ENCODE measurements around the gene HLA-DOB.

The HLA-DOB gene

DNA sequence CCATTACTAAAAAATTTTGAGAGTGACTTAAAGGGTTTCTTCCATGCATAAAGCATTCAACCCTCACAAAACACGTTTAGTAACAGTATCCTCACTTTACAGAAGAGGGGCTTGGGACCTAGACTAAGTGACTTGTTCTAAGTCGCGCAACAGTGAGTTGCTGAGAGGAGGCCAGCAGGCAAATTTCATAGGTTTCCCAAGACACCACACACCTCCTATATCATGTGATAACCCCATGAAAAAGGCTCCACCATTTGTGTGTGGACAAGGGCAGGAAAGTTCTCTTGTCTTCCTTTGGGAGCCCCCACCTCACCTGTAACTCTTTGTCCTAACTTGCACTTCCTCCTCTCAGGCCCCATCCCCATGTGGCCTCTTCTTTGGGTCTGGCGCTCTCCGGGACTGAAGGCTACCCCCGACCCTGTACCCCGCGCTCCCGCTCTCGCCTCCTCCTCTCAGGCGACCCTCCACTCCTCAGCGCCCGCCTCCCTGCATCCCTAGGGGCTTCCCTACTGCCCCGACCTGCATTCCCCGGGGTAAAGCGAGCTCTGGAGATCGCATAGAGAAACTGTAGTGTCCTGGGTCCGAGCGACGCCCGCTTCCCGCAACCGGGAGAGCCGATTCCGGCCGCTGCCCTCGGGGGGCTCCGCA, 26.7 kb upstream of the HLA-DOB start:
- DNase-seq, result peak; percentile 70

DNA sequence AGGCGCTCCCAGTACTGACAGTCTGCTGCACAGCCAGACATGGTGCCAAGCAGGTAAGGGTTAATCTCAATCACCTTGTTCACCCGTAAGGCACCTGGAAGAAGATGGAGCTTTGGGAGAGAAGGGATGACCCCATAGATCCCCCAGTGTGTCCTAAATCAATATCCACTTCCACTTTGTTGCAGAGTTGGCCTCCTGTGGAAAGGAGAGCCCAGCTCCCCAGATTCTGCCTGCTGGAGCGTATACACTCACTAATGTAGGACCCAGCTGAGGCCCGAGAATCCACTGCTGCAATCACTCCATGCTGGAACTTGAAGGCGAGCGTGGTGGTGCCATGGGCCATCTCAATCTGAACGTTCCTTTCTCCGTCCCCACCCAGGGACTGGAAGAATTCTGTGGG, 25.9 kb upstream of the HLA-DOB start:
- no peak for DNase-seq

DNA sequence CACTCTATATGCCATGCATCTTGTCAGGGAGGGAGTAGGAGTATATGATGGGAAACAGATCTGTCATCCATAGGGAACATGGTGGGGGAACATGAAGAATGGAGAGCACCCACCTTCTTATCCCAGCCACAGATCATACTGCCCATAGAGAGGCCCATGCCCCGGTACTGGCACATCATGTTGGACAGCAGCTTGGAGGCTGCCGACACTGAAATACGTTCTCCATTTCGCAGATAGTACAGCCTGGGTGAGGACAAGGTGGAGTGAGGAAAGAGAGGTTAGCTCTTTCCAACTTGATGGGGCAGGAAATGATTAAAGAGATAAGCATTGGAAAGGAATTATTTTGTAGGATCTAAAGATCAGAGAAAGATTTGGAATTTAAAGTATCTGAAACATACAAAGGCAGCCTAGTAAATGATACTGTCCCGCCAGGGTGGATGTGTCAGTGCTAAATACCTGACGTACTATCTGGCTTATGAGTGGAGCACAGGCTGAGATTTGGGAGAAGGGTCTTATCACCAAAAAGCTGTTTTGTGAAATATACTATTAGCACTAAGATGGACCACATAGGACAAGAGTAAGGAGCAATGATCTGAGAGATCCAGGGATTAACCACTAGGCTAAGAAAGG, 25.3 kb upstream of the HLA-DOB start:
- DNase-seq, result no peak

DNA sequence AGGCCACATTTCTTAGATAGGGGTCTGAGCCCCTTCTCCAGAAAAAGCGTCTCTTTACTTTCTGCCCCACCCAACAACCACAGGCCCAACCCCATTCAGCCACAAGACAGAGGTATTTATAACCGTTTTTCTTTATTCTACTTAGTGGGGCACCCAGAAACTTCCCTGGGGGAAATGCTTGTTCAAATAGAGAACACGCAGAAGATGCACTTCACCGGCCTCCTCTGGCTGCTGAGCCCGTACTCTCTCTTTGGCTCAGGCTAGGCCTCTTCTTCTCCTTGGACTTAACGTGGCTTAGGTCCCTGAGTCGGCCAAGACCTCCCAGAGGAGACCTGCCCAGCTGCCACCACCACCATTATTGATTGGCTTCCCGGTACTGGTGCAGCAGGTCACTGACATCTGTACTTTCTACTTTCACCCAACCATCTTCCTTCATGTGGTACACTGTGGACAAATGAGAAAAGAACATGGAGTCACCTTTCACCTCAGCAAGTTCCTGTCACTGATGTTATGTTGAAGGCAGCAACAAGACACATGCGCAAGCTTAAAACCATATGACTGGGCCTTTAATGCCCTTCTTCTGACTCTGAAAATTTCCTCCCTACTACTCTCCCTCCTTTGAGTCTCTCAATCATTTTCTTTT, 23.9 kb upstream of the HLA-DOB start:
- no peak for DNase-seq

DNA sequence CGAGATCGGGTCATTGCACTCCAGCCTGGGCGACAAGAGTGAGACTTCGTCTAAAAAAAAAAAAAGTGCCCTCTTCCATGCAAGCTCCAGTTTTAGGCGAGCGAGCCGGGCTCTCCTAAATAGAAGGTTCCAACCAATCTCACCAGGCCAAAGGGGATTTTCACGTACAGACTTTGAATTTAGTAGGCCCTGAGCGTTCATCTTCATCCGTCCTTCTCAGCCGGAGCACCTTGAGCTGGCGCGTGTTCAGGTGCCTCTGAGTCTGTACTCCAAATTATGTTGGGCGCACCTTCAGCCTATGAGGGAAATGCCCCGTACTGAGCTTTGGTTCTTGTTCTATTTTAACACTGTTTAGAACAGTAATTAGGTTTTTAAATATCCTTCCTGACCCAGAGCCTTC, 22.6 kb upstream of the HLA-DOB start:
- no peak for DNase-seq

DNA sequence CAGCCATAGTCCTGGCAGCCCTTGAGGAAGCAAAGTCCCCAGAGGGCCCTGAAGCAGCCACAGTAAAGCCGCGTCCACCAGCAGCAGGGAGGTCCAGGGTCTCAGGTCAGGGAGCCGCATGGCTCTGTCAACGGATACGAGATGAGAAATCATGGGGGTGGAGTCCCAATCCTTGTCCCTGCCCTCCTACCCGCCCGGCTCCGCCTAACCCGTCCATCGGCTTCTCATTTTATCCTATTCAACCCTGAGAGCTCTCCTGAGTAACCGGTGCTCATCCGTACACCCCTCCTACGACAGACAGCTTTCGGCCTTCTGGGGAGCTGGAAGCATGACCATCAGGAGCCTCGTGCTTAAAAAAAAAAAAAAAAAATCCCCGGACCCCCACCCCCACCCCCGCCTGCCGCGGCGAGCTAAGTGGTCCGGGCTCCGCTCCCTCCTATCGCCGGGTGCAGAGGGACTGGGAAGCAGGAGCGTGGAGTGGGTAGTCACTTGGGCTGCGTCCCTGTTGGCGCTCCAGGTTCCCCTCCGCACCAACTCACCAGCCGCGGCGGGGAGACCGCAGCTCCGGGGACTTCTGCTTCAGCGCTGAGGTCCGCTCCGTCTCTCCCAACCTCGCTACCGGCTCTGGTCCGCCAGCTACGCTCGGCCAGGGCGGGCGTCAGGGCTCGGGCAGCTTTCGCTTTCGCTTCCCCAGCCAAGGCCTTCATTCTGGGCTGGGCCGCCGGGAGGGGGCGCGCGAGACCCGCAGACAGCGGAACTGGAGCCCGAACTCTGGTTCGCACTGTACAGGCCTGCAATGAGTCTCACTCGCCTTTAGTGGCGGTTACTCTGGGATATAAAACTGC, 21.5 kb upstream of the HLA-DOB start, which contains the start of gene TAP2:
Gene TAP2 (minus strand): TSS at position 626 of the 845 bp plus-strand sequence. CDS start 506 bp downstream, at position 120.
- peak; percentile 84 for DNase-seq

DNA sequence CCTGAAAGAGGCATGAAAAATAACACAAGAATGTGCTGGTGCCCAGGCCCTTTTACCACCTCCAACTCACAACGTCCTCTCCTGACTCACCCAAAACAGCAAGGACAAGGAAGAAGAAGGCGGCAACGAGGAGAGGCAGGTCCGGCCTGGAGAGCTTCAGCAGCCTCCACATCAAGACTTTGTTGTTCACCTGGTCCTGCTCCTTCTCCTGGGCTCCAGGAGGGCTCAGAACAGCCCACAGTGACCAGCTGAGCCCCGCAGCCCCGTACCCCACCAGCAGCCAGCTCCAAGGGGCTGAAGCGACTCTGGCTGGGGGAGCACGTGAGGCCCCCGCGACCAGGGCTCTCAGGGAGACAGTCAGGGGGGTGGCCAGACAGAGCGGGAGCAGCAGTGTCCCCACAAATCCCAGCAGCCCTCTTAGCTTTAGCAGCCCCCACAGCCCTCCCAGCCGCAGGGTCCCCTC, 20.9 kb upstream of the HLA-DOB start:
- no peak for DNase-seq

DNA sequence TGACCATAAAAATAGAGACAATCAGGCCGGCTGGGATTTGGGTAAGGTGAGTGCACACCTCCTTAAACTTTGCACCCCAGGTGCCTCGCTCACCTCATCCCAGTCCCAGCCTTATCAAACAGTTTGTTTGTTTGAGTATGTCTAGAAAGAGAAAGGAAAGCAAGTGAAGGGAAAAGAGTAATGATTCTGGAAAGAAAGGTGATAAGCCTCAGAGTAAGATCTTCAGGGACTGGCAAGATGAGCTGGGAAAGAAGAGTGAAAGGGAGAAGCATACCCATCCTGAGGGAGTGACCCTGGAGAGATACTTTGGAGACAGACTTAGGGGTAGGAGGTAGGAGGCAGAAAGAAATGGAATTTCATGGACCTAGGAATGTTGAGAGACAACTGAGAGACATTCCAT, 20.1 kb upstream of the HLA-DOB start:
- DNase-seq, result no peak

DNA sequence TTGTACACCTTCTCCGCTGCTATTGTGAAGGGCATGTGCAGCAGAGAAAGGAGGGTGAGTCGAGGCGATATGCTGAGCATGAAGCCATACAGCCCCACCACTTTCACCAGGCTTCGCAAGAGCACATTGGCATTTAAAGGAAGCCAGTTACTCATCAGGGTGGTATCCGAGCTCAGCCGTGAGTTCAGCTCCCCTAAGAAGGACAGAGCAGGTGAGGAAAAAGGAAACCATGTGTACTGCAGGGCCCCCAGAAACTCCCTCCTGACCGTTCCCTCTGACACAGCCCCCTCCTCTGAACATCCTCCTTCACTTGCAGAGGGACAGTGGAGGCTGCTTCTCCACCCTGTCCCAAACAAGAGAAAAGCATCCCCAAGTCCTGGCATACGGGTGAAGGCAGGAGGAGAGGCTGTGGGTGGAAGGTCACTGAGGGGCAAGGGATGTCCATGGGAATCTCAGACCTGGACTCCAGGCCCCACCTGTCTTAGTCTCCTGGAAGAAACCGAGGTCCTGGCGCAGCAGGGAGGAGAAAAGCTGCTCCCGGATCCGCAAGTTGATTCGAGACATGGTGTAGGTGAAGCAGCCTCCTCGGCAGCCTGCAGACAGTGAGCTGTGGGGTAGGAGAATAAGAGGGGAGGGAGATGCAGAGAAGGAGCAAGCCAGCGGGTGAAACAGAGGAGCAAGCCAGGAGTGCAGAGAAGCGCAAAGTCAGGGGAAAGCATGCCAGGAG, 18.5 kb upstream of the HLA-DOB start:
- DNase-seq, result no peak

DNA sequence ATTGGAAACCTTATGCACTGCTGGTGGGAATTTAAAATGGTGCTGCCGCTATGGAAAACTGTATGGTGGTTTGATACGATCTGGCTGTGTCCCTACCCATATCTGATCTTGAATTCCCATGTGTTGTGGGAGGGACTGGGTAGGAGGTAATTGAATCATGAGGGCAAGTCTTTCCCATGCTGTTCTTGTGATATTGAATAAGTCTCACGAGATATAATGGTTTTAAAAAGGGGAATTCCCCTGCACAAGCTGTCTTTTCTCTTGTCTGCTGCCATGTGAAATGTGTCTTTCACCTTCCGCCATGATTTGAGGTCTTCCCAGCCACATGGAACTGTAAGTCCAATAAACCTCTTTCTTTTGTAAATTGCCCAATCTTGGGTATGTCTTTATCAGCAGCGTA, 16.9 kb upstream of the HLA-DOB start:
- DNase-seq, result no peak

DNA sequence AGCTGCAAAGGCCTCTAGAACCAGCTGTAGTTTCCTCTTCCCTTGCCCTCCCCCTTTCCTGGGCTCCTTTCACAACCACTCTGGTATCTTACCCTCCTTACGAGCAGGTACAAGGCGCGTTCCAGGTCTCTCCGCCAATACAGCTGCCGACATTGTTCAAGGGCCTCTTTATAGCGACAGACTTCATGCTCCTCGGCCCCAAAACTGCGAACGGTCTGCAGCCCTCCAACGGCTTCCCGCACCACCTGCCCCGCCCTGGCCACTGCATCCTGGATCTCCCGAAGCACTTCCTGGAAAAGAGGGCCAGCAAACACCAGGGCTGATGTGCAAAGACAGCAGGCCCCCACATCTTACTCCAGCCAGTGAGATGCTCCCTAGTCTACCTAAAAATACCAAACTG, 15.7 kb upstream of the HLA-DOB start:
- DNase-seq, result no peak

DNA sequence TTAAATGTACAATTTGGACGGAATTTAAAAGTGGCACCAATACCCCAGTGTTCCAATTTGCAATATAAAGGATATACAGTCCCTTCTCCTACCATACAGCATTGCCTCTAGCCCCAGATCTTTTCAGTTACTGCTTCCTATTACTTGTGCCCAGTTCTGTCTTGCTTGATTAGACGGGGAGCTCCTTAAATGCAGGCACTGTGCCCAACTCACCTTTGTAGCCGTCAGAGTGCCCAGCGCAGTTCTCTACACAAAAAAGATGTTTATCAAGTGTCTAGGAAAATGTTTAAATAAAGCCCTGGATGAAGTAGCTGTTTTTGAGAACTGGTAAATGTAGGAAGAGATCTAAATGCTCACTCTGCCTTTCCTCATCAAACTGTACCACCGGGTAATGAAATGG, 14.1 kb upstream of the HLA-DOB start:
- peak; percentile 91 for DNase-seq

DNA sequence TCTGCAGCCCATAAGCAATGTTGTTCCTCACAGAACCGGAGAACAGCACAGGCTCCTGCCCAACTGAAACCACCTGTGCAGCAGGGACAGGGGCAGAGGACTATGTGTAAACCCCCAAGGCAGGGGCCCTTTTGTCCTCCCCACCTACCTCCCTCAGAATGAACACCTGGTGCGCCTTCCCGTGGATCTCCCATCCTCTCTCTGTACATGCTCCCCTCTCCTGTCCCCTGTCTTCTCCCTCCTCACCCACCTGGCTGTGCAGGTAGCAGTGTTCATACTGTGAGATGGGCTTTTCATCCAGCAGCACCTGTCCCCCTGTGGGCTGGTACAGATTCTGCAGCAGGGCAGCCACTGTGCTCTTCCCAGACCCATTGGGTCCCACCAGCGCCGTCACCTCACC, 13.2 kb upstream of the HLA-DOB start:
- no peak for DNase-seq

DNA sequence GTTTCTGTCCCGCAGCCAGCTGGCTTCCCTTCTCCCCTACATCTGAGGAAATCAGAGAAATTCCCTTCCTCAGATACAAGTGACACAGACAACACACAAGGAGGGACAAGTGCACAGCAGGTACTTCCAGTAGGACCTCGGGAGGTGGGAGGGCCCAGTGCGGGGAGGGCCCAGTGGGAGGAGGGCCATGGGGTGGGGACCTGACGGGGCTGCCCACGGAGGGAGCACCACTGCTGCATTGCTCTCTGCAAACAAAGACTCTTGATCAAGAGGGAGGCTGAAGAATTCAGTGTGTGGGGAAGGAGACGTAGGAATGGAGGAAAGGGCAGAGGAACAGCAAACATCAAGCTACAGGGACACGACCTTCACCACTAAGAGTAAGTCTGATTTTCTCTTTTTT, 12.7 kb upstream of the HLA-DOB start:
- no peak for DNase-seq

DNA sequence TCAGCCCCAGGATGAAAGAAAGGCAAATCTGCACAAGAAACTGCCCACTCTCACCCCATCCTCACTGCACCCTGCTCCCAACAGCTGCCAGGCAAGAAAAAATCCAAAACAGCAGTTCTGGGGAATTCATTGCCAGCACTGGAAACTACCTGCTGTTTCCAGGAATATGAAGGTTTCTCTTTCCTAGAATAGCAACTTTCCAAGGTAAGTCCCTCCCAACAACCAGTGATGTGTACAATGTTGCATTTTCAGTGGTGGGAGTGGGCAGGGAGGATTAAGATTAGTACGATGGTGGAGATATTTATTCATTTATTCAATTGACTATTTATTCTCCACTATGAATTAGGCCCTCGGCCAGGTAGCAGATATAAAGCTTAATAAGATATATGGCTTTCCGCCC, 10.2 kb upstream of the HLA-DOB start:
- no peak for DNase-seq

DNA sequence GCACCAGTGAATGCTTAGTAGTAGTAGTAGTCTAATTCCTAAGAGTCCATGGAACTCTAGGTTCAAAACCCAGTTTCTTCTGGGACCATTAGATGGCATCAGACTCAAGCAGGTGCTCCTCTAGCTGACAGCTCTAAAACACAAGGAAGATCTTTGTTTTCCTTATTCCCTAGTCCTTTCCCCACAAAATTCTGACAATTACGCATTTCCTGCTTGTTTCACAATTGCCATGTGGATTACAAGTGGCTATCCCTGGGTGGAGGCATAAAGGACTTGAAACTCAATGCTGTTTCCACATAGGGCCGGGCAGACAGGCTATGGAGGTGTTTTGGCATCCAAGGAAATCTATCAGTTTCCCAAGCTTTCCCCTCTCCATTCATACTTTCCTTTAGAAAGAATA, 9.2 kb upstream of the HLA-DOB start:
- peak; percentile 6 for DNase-seq

DNA sequence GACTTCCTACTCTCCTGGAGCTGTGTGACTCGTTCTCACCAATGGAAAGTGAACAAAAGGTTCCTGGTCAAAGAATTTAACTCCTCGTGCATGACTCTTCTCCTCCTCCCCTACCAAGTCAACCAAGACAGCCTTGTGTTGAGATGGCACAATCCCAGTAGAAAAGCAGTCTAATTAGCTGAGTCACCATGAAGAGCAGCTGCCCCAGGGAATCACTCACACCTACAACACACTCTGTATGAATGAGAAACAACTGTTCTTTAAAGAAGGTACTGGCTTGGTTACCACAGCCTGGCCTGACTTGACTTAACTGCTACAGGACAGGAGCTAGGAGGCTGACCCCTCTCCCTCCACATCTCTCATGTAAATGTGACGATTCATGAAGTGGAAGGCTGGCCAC, 2.9 kb upstream of the HLA-DOB start:
- no peak for DNase-seq

DNA sequence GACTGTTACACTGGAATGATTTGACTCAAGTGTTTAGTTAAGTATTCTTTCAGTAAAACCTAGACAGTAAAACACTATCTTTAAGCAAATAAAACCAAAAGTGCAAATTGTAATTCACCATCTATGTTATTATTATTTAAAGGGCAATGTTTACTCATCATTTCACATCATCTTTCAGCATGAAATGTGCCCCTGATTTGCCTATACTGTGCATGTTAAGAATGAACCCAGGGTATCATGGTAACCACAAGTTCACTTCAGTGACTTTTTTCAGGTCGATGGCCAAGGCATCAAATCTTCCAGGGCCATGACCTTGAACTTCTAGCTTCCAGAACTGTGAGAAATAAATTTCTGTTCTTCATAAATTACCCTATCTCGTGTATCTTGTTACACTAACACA, 2.1 kb upstream of the HLA-DOB start:
- DNase-seq, result no peak

DNA sequence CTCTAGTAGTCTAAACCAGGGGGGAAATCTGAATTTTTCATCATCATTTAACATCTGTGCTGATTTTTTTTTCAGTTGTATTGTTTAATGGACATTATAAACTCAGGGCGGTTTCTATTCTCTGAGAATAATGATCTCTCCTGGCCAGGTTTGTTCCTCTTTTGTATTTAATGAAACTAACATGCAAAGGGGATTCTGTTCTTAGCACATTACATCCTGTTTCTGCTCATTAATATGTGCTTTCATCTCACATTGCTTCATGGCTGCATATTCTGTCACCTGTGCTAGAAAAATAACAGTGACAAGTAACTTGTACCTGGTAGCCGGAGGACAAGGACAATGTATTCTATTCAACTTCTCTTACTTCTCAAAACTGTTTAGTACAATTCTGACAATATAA, 806 bp downstream of the HLA-DOB start:
- DNase-seq, result no peak

DNA sequence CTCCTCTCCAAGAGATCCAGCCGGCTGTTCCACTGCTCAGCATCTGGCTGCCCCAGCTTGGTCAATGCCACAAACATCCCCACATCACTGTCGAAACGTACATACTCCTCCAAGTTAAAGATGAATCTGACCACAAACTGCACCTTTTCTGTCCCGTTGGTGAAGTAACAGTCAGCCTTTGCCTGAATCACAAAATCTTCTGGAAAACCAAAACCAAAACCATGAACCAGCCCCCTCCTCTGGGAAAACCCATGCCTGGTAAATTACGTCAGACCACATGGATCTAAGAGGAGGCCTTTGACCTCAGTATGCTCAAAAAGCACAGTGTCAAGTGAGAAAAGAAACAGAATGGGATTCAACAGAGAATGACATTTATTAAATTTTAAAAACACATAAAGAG, 1.7 kb downstream of the HLA-DOB start:
- no peak for DNase-seq

DNA sequence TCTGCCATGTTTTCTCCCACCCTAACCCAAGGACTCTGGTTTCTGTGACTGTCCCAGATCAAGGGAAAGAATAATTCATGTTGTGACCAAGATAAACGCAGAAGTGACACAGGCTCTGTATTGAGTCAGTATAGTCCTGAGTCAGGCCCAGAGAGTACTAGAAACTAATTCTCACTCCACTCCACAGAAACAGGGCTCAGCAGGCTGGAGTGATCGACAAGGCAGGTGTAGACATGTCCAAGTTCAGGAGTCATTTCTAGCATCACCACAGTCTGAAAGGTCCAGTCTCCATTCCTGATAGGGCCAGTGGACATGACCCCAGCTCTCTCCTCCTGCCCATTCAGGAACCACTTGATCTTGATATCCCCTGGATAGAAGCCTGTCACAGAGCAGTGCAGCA, 2.7 kb downstream of the HLA-DOB start:
- no peak for DNase-seq

DNA sequence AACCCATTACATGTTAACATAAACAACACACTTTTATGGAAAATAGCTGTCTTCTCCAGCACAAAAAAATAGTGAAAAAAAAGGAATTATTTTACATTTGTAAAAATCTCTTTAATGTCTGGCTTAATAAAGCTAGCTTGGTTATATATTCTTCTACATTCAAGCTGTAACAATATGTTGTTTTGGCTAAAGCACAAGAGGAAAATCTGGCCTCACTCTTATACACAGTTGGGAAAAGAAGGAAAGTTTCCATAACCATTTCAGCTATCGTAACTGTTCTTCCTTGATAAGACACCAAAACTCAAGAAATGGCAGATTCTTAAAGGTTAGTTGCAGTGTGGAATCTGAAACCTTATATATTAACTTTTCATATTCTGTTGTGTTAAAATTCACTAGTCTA, 7.6 kb downstream of the HLA-DOB start:
- no peak for DNase-seq

Measured in DMS79 treated with DMSO at 0.1 percent for 48 hours (cell line).